Panc1 (cell line): ENCODE data around the gene MYG1. TPM values are rescaled to one million over a fixed set of nuclear protein-coding genes. Genes with fewer than 3 reads are reported as not detected.

Source experiments
- ATAC-seq: fragments of 200-7000 bp; cut with Tn5 transposase; 2 replicates; pipeline ENCODE4 v1.9.1; 2020; ENCODE audit warnings: mild to moderate bottlenecking, moderate library complexity
- BruUV-seq: library from RNA; stranded (reverse); fragments of 400-500 nt; replicated peaks from 2 replicates; lab custom pipeline; 2021; lab: Mats Ljungman, UMichigan
- CTCF ChIA-PET: fragments of 300-600 bp; sonication (Branson Sonifier 250); formaldehyde crosslinking; loops from one replicate; lab custom pipeline; 2022; ENCODE audit warnings: antibody characterized with exemption; lab: Charles Lee
- POLR2A ChIA-PET: fragments of 300-600 bp; sonication (Branson Sonifier 250); formaldehyde crosslinking; loops from one replicate; lab custom pipeline; 2022; ENCODE audit warnings: antibody characterized with exemption; lab: Charles Lee
- DNase-seq: peaks from one replicate; pipeline ENCODE4 v3.0.0-alpha.2; 2010; ENCODE audit warnings: low read depth, low spot score
- H3K27ac ChIP-seq: 2 replicates; pipeline ENCODE4 v1.5.1; 2011; ENCODE audit warnings: mild to moderate bottlenecking, low read length, inconsistent platforms
- H3K27me3 ChIP-seq: fragments of 200-500 bp; sonication (Bioruptor generic); 2 replicates; pipeline ENCODE4 v1.6.0; 2014; ENCODE audit warnings: low read length, inconsistent platforms; ENCODE audit not compliant: control insufficient read depth, insufficient read depth
- H3K36me3 ChIP-seq: fragments of 200-500 bp; sonication (Bioruptor generic); 2 replicates; pipeline ENCODE4 v1.5.1; 2014; ENCODE audit warnings: inconsistent platforms, mild to moderate bottlenecking, low read length, moderate library complexity; ENCODE audit not compliant: control insufficient read depth, insufficient read depth
- H3K4me1 ChIP-seq: 2 replicates; pipeline ENCODE4 v1.5.1; 2011; ENCODE audit warnings: inconsistent platforms, mild to moderate bottlenecking, low read length, moderate library complexity; ENCODE audit not compliant: control insufficient read depth, insufficient read depth
- H3K4me3 ChIP-seq, 2 experiments: 2 replicates each; pipeline ENCODE4 v1.5.1; 2011 to 2012; ENCODE audit warnings: low read depth in 2 of 2, low read length in 2 of 2, mild to moderate bottlenecking in 2 of 2, inconsistent platforms in 1 of 2, moderate library complexity in 1 of 2
- H3K9me3 ChIP-seq: fragments of 200-500 bp; sonication (Bioruptor generic); 2 replicates; pipeline ENCODE4 v1.5.1; 2014; ENCODE audit warnings: low read depth, mild to moderate bottlenecking, inconsistent platforms, low read length, moderate library complexity; ENCODE audit not compliant: control insufficient read depth, insufficient read depth
- CTCF ChIP-seq: fragments of 450-650 bp; IDR thresholded peaks from 2 replicates; pipeline ENCODE4 v1.5.1; 2017; ENCODE audit warnings: mild to moderate bottlenecking
- POLR2AphosphoS5 ChIP-seq: IDR thresholded peaks from 2 replicates; pipeline ENCODE4 v1.6.1; 2012; ENCODE audit warnings: mild to moderate bottlenecking, low read depth, low read length, moderate library complexity
- REST ChIP-seq, 2 experiments: IDR thresholded peaks; 2 replicates each; pipeline ENCODE4 v1.6.1; 2011 to 2012; ENCODE audit warnings: low read depth in 2 of 2, control low read depth in 1 of 2, low read length in 1 of 2, mild to moderate bottlenecking in 1 of 2, moderate library complexity in 1 of 2; ENCODE audit not compliant: insufficient read depth in 1 of 2
- SIN3A ChIP-seq: IDR thresholded peaks from 2 replicates; pipeline ENCODE4 v1.6.1; 2012; ENCODE audit warnings: low read depth, mild to moderate bottlenecking, low read length, moderate library complexity, borderline replicate concordance; ENCODE audit not compliant: insufficient read depth
- TCF7L2 ChIP-seq: IDR thresholded peaks from 2 replicates; pipeline ENCODE4 v1.6.1; 2011; ENCODE audit warnings: mild to moderate bottlenecking, low read depth, low read length, inconsistent platforms
- in situ Hi-C: cut with HindIII; loops from 2 replicates; pipeline ENCODE4 v1.10.0; 2016; ENCODE audit warnings: low sequenced_read_pairs, low pct_unique_long_range_greater_than_20kb
- intact Hi-C: fragments of 100-400 bp; cut with micrococcal nuclease; formaldehyde crosslinking; loops from one replicate; pipeline ENCODE4 v1.10.0; 2022; ENCODE audit not compliant: unreplicated experiment
- total RNA-seq: library from RNA; stranded (reverse); gene quantifications from one replicate; pipeline ENCODE4 v1.2.1, GENCODE V29; 2021; ENCODE audit not compliant: unreplicated experiment

Gene MYG1
- total RNA-seq, 1 experiment from 2014 or later: 77.4 TPM

DNA sequence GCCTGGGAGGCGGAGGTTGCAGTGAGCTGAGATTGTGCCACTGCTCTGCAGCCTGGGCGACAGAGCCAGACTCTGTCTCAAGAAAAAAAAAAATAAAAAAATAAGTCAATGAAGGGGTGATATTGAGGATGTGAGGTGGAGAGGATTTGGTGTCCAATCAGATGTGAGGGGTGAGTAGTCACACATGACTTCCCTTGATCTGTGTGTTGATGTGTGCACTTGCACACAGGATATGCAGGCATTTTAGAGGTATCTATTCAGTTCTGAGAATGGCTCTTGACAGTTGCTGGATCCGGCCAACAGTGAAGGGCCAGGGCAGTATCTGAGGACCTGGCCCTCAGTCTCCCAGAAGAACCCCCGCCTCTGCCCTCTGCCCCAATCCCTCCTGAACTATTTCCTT, 44.5 kb downstream of the MYG1 start:
- ChIA-PET CTCF (interaction anchor here (0.6 to 0.9 kb wide), 2 partner anchors 8 to 149 kb away, joined by 3 read pairs; no protein-coding TSS in a partner anchor), POLR2A (no interaction called here)
- Histone ChIP-seq H3K4me1 (peaks cover 10% of the 10 kb centered on the region; the same call in 1 of the 2 replicates), H3K27ac (no peak overlapping the region), H3K27me3 (no peaks in the 10 kb centered on the region), H3K36me3 (no peaks in the 10 kb centered on the region; the same call in 1 of the 2 replicates), H3K4me3 (no peak overlapping the region; a peak in 1 of 4 replicates), H3K9me3 (no peaks in the 10 kb centered on the region)
- no TSS peak for BruUV-seq
- TF ChIP-seq CTCF: no peak
- no peak for TF ChIP-seq SIN3A
- no peak for TF ChIP-seq REST (IDR thresholded peaks at IDR 0.05; ENCODE audit: insufficient read depth in 1 of 2, low read depth in 2 of 2, low read length in 1 of 2)
- TF ChIP-seq POLR2AphosphoS5: no peak
- TF ChIP-seq TCF7L2: no peak
- ATAC-seq (no peak), DNase-seq (no peak)
- intact Hi-C loops (no loop called here), in situ Hi-C loops (no loop called here)

DNA sequence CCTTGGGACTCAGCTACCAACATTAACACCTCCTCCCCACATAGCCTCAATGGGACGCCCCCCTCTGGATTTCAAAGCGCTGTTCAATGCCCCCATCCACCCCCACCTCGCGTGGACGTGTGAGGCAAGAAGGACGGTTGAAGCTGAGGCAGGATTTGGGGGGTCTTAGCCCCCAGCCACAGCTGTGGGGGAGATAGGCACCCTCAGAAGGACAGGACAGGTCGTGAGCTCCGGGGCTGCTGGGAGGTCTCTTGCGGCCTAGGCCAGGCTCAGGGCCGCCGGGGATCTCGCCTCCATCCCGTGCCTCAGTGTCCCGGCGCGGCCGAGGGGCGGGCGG, 45.0 kb downstream of the MYG1 start:
- DNase-seq (no peak), ATAC-seq (no peak)
- Histone ChIP-seq H3K9me3 (no peaks in the 10 kb centered on the region), H3K27ac (0 out of 2 replicates have a peak overlapping the region, but pooled peaks have one; percentile 20), H3K27me3 (no peaks in the 10 kb centered on the region), H3K36me3 (no peaks in the 10 kb centered on the region; the same call in 1 of the 2 replicates), H3K4me3 (peak overlapping the region; percentile 45 to 60), H3K4me1 (peaks cover 10% of the 10 kb centered on the region; the same call in 1 of the 2 replicates)
- ChIA-PET CTCF (interaction anchor here (0.6 to 2.0 kb wide), 11 partner anchors 8 to 1058 kb away, joined by 3 to 19 read pairs (median 4); partner anchors contain the start of gene AAAS), POLR2A (interaction anchor here (0.5 to 1.3 kb wide), 2 partner anchors 11 to 35 kb away, joined by 4 to 5 read pairs; partner anchors contain the start of gene SP1)
- in situ Hi-C loops: no loop called here
- intact Hi-C loops: no loop called here
- TF ChIP-seq POLR2AphosphoS5: no peak
- TF ChIP-seq REST (IDR thresholded peaks at IDR 0.05; ENCODE audit: insufficient read depth in 1 of 2, low read depth in 2 of 2, low read length in 1 of 2): no peak
- no peak for TF ChIP-seq CTCF
- TF ChIP-seq TCF7L2: no peak
- TF ChIP-seq SIN3A: no peak
- BruUV-seq: no TSS peak
